Panc1 (cell line): ENCODE measurements around the gene MR1. TPM values are rescaled to one million over a fixed set of nuclear protein-coding genes. Genes with fewer than 3 reads are reported as not detected.

ENCODE experiments used
- ATAC-seq: fragments of 200-7000 bp; cut with Tn5 transposase; 2 replicates; pipeline ENCODE4 v1.9.1; 2020; ENCODE audit warnings: mild to moderate bottlenecking, moderate library complexity
- BruUV-seq: library from RNA; stranded (reverse); fragments of 400-500 nt; replicated peaks from 2 replicates; lab custom pipeline; 2021; lab: Mats Ljungman, UMichigan
- CTCF ChIA-PET: fragments of 300-600 bp; sonication (Branson Sonifier 250); formaldehyde crosslinking; loops from one replicate; lab custom pipeline; 2022; ENCODE audit warnings: antibody characterized with exemption; lab: Charles Lee
- POLR2A ChIA-PET: fragments of 300-600 bp; sonication (Branson Sonifier 250); formaldehyde crosslinking; loops from one replicate; lab custom pipeline; 2022; ENCODE audit warnings: antibody characterized with exemption; lab: Charles Lee
- DNase-seq: peaks from one replicate; pipeline ENCODE4 v3.0.0-alpha.2; 2010; ENCODE audit warnings: low read depth, low spot score
- H3K27ac ChIP-seq: 2 replicates; pipeline ENCODE4 v1.5.1; 2011; ENCODE audit warnings: mild to moderate bottlenecking, low read length, inconsistent platforms
- H3K27me3 ChIP-seq: fragments of 200-500 bp; sonication (Bioruptor generic); 2 replicates; pipeline ENCODE4 v1.6.0; 2014; ENCODE audit warnings: low read length, inconsistent platforms; ENCODE audit not compliant: control insufficient read depth, insufficient read depth
- H3K36me3 ChIP-seq: fragments of 200-500 bp; sonication (Bioruptor generic); 2 replicates; pipeline ENCODE4 v1.5.1; 2014; ENCODE audit warnings: inconsistent platforms, mild to moderate bottlenecking, low read length, moderate library complexity; ENCODE audit not compliant: control insufficient read depth, insufficient read depth
- H3K4me1 ChIP-seq: 2 replicates; pipeline ENCODE4 v1.5.1; 2011; ENCODE audit warnings: inconsistent platforms, mild to moderate bottlenecking, low read length, moderate library complexity; ENCODE audit not compliant: control insufficient read depth, insufficient read depth
- H3K4me3 ChIP-seq, 2 experiments: 2 replicates each; pipeline ENCODE4 v1.5.1; 2011 to 2012; ENCODE audit warnings: low read depth in 2 of 2, low read length in 2 of 2, mild to moderate bottlenecking in 2 of 2, inconsistent platforms in 1 of 2, moderate library complexity in 1 of 2
- H3K9me3 ChIP-seq: fragments of 200-500 bp; sonication (Bioruptor generic); 2 replicates; pipeline ENCODE4 v1.5.1; 2014; ENCODE audit warnings: low read depth, mild to moderate bottlenecking, inconsistent platforms, low read length, moderate library complexity; ENCODE audit not compliant: control insufficient read depth, insufficient read depth
- CTCF ChIP-seq: fragments of 450-650 bp; IDR thresholded peaks from 2 replicates; pipeline ENCODE4 v1.5.1; 2017; ENCODE audit warnings: mild to moderate bottlenecking
- POLR2AphosphoS5 ChIP-seq: IDR thresholded peaks from 2 replicates; pipeline ENCODE4 v1.6.1; 2012; ENCODE audit warnings: mild to moderate bottlenecking, low read depth, low read length, moderate library complexity
- REST ChIP-seq, 2 experiments: IDR thresholded peaks; 2 replicates each; pipeline ENCODE4 v1.6.1; 2011 to 2012; ENCODE audit warnings: low read depth in 2 of 2, control low read depth in 1 of 2, low read length in 1 of 2, mild to moderate bottlenecking in 1 of 2, moderate library complexity in 1 of 2; ENCODE audit not compliant: insufficient read depth in 1 of 2
- SIN3A ChIP-seq: IDR thresholded peaks from 2 replicates; pipeline ENCODE4 v1.6.1; 2012; ENCODE audit warnings: low read depth, mild to moderate bottlenecking, low read length, moderate library complexity, borderline replicate concordance; ENCODE audit not compliant: insufficient read depth
- TCF7L2 ChIP-seq: IDR thresholded peaks from 2 replicates; pipeline ENCODE4 v1.6.1; 2011; ENCODE audit warnings: mild to moderate bottlenecking, low read depth, low read length, inconsistent platforms
- in situ Hi-C: cut with HindIII; loops from 2 replicates; pipeline ENCODE4 v1.10.0; 2016; ENCODE audit warnings: low sequenced_read_pairs, low pct_unique_long_range_greater_than_20kb
- intact Hi-C: fragments of 100-400 bp; cut with micrococcal nuclease; formaldehyde crosslinking; loops from one replicate; pipeline ENCODE4 v1.10.0; 2022; ENCODE audit not compliant: unreplicated experiment
- total RNA-seq: library from RNA; stranded (reverse); gene quantifications from one replicate; pipeline ENCODE4 v1.2.1, GENCODE V29; 2021; ENCODE audit not compliant: unreplicated experiment

MR1 gene
- total RNA-seq, 1 experiment from 2014 or later: 3.9 TPM

DNA sequence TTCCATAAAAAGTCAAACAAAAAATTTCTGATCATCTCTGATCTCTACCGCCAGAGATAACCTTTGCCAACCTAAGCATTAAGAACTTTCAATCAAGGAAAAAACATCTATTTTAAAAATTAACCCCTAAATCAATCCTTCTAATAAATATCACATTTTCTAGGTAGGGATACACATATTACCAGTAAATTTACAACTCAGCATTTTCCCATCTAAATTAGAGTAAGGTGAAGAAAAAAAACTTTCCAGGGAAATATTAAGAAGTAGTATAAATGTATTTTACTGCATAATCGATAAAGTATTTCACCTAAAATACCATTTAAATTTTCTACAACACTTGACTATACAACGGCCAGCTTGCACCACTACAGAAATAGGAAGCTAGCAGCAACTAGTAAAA lies 12.6 kb upstream of the MR1 start:
- H3K27me3 ChIP-seq: no peaks in the 10 kb centered on the region
- no TSS peak for BruUV-seq
- no peak for DNase-seq
- peak overlapping the region; percentile 83 for H3K27ac ChIP-seq
- H3K4me1 ChIP-seq: peaks cover 18% of the 10 kb centered on the region
- intact Hi-C loops: no loop called here
- peak overlapping the region; percentile 79 to 94 for H3K4me3 ChIP-seq
- CTCF ChIA-PET: no interaction called here
- TF ChIP-seq POLR2AphosphoS5 (no peak), REST (IDR thresholded peaks at IDR 0.05; ENCODE audit: insufficient read depth in 1 of 2, low read depth in 2 of 2, low read length in 1 of 2) (no peak), TCF7L2 (no peak), SIN3A (no peak), CTCF (no peak)
- POLR2A ChIA-PET: no interaction called here
- no peaks in the 10 kb centered on the region for H3K9me3 ChIP-seq
- ATAC-seq: no peak
- no peaks in the 10 kb centered on the region; the same call in 1 of the 2 replicates for H3K36me3 ChIP-seq
- in situ Hi-C loops: no loop called here

GRCh38 chr1:181021811-181022434 lies 11.9 kb upstream of the MR1 start:
- TF ChIP-seq SIN3A (no peak), REST (IDR thresholded peaks at IDR 0.05; ENCODE audit: insufficient read depth in 1 of 2, low read depth in 2 of 2, low read length in 1 of 2) (no peak), TCF7L2 (no peak), POLR2AphosphoS5 (no peak), CTCF (no peak)
- Histone ChIP-seq H3K36me3 (no peaks in the 10 kb centered on the region; the same call in 1 of the 2 replicates), H3K27me3 (no peaks in the 10 kb centered on the region), H3K27ac (peak overlapping the region; percentile 83), H3K9me3 (no peaks in the 10 kb centered on the region), H3K4me1 (peaks cover 18% of the 10 kb centered on the region), H3K4me3 (peak overlapping the region; percentile 79 to 94)
- ChIA-PET CTCF (interaction anchor here (0.6 kb wide), 2 partner anchors 124 to 140 kb away, joined by 4 to 10 read pairs; no protein-coding TSS in a partner anchor), POLR2A (interaction anchor here (0.5 to 1.0 kb wide), 5 partner anchors 18 to 506 kb away, joined by 4 to 13 read pairs (median 6); no protein-coding TSS in a partner anchor)
- ATAC-seq (peak; percentile 42), DNase-seq (no peak)
- BruUV-seq: no TSS peak
- in situ Hi-C loops (no loop called here), intact Hi-C loops (no loop called here)
